Suprapubic skin (tissue), 3 donors: ENCODE measurements around the gene MYO1E.

Experiments used
- POLR2A ChIP-seq, 2 donors: fragments of 450-650 bp; IDR thresholded peaks; one replicate each; pipeline ENCODE4 v1.6.1; 2017; ENCODE audit warnings: antibody characterized with exemption in 2 of 2, mild to moderate bottlenecking in 2 of 2, moderate library complexity in 2 of 2
- TF ChIP-seq, protein P1 (sequence below), 2 donors: fragments of 200-600 bp in 1 of 2; fragments of 450-650 bp in 1 of 2; sonication (generic) in 1 of 2; IDR thresholded peaks; one replicate each; pipeline ENCODE4 v1.5.1; 2016 to 2019; ENCODE audit warnings: antibody characterized with exemption in 2 of 2, mild to moderate bottlenecking in 1 of 2, moderate library complexity in 1 of 2

DNA sequence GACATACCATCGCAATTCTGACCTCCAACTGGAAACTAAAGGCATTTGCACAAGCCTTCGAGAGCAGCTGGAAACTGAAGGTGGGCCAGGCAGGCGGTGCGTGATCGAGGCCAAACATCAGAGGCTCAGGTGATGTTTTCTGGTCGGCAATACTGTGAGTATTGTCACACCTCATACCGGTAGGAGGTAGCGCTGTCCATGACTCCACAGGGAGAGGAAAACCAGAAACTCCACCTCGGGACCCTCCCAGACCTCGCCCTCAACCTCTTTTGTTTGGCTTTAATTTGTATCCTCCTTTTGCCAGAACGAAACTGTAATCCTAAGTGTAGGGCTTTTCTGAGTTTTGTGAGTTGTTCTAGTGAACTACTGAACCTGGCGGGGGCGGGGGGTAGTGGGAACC lies 122.4 kb downstream of the MYO1E start:
- TF ChIP-seq, protein P1, sequence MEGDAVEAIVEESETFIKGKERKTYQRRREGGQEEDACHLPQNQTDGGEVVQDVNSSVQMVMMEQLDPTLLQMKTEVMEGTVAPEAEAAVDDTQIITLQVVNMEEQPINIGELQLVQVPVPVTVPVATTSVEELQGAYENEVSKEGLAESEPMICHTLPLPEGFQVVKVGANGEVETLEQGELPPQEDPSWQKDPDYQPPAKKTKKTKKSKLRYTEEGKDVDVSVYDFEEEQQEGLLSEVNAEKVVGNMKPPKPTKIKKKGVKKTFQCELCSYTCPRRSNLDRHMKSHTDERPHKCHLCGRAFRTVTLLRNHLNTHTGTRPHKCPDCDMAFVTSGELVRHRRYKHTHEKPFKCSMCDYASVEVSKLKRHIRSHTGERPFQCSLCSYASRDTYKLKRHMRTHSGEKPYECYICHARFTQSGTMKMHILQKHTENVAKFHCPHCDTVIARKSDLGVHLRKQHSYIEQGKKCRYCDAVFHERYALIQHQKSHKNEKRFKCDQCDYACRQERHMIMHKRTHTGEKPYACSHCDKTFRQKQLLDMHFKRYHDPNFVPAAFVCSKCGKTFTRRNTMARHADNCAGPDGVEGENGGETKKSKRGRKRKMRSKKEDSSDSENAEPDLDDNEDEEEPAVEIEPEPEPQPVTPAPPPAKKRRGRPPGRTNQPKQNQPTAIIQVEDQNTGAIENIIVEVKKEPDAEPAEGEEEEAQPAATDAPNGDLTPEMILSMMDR (IDR thresholded peaks at IDR 0.05): no peak
- no peak for TF ChIP-seq POLR2A (IDR thresholded peaks at IDR 0.05)
